Measurements from ENCODE around the gene TMED8. TPM values are rescaled to one million over a fixed set of nuclear protein-coding genes. Genes with fewer than 3 reads are reported as not detected.

The TMED8 gene
- total and polyA plus RNA-seq, 10 of the 15 experiments (the other 5 are each of a cell fraction or from before 2014, with no cell fraction given): 7.3 to 39.1 (median 26.1) TPM

- Histone ChIP-seq H3K9ac (ENCODE audit: control insufficient read depth, insufficient read depth, low read length) (no peak overlapping the region), H3K36me3 (ENCODE audit: control insufficient read depth in 2 of 2, insufficient read depth in 2 of 2, low read length in 1 of 2) (no peaks in the 10 kb centered on the region), H3K79me2 (ENCODE audit: control insufficient read depth, insufficient read depth, low read length) (peaks cover 32% of the 10 kb centered on the region), H3K4me3 (no peak overlapping the region), H3K27ac (ENCODE audit: control insufficient read depth, insufficient read depth) (no peak overlapping the region), H2AFZ (ENCODE audit: control insufficient read depth, low read depth, low read length) (no peak overlapping the region), H4K20me1 (ENCODE audit: control insufficient read depth, insufficient read depth) (no peaks in the 10 kb centered on the region), H3K27me3 (replicated peaks in 1 of 2; ENCODE audit: control insufficient read depth in 2 of 2, insufficient read depth in 2 of 2, low read length in 1 of 2) (no peaks in the 10 kb centered on the region), H3K4me1 (ENCODE audit: control insufficient read depth, insufficient read depth, low read length) (peaks cover 9% of the 10 kb centered on the region), H3K9me3 (replicated peaks; ENCODE audit: control insufficient read depth, insufficient read depth, low read length) (no peaks in the 10 kb centered on the region), H3K4me2 (ENCODE audit: control insufficient read depth, insufficient read depth) (no peak overlapping the region)
- intact Hi-C loops (cut with micrococcal nuclease; ENCODE audit: unreplicated experiment): no loop called here
- CTCF ChIA-PET: no interaction called here
- no TSS peak for BruUV-seq (replicated peaks)
- RAD21 ChIA-PET (ENCODE audit: unreplicated experiment): no interaction called here
- no peak for FAIRE-seq
- 65% methylated on average over 6 of the region's 6 CpGs for WGBS (ENCODE audit: insufficient coverage, insufficient replicate concordance, low lambda C conversion rate, missing lambda C conversion rate)
- TF ChIP-seq HSF1 (IDR thresholded peaks at IDR 0.05; ENCODE audit: low read depth, low read length) (no peak), POU2F2 (IDR thresholded peaks at IDR 0.05; ENCODE audit: borderline replicate concordance, low read depth, low read length) (no peak), IRF3 (IDR thresholded peaks at IDR 0.05) (no peak), NFYA (IDR thresholded peaks at IDR 0.05; ENCODE audit: borderline replicate concordance, low read depth, low read length) (no peak)
- no peak for DNase-seq (ENCODE audit: low read depth, low spot score)
- POLR2A ChIA-PET: no interaction called here
- ATAC-seq: no peak
- in situ Hi-C loops (cut with MboI): no loop called here
- SMC1A ChIA-PET (ENCODE audit: uncharacterized antibody, unreplicated experiment): interaction anchor here (0.7 to 0.9 kb wide), 2 partner anchors 11 to 39 kb away, joined by 3 read pairs; no protein-coding TSS in a partner anchor
Observed at GRCh38 chr14:77378701-77379100, 1.8 kb upstream of the TMED8 start.
